B cell (primary cell): ENCODE results near the gene ZNF639.

ENCODE experiments used
- EZH2 ChIP-seq: IDR thresholded peaks from 2 replicates; pipeline ENCODE4 v1.6.1; 2012; ENCODE audit warnings: borderline replicate concordance, low read depth, mild to moderate bottlenecking, moderate library complexity, low read length; ENCODE audit not compliant: insufficient read depth, poor library complexity, severe bottlenecking
- TF ChIP-seq, protein P1 (sequence below): fragments of 200-600 bp; IDR thresholded peaks from one replicate; pipeline ENCODE4 v1.8.0; 2022; ENCODE audit warnings: antibody characterized with exemption, mild to moderate bottlenecking

DNA sequence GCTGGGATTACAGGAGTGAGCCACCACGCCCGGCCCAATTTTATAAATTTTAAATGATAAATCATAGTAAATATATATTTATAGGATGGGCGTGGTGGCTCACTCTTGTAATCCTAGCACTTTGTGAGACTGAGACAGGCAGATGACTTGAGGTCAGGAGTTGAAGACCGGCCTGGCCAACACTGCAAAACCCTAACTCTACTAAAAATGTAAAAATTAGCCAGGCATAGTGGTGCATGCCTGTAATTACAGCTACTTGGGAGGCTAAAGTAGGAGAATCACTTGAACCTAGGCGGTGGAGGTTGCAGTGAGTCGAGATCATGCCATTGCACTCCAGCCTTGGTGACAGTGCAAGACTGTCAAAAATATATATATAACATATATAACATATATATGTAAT, 51.1 kb downstream of the ZNF639 start:
- TF ChIP-seq, protein P1, sequence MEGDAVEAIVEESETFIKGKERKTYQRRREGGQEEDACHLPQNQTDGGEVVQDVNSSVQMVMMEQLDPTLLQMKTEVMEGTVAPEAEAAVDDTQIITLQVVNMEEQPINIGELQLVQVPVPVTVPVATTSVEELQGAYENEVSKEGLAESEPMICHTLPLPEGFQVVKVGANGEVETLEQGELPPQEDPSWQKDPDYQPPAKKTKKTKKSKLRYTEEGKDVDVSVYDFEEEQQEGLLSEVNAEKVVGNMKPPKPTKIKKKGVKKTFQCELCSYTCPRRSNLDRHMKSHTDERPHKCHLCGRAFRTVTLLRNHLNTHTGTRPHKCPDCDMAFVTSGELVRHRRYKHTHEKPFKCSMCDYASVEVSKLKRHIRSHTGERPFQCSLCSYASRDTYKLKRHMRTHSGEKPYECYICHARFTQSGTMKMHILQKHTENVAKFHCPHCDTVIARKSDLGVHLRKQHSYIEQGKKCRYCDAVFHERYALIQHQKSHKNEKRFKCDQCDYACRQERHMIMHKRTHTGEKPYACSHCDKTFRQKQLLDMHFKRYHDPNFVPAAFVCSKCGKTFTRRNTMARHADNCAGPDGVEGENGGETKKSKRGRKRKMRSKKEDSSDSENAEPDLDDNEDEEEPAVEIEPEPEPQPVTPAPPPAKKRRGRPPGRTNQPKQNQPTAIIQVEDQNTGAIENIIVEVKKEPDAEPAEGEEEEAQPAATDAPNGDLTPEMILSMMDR = no peak
- no peak for TF ChIP-seq EZH2
